Neural crest cell (in vitro differentiated cells): ENCODE measurements around the gene IL1B. TPM values are rescaled to one million over a fixed set of nuclear protein-coding genes. Genes with fewer than 3 reads are reported as not detected.

Experiments
- DNase-seq: peaks from one replicate; pipeline ENCODE4 v3.0.0; 2021; ENCODE audit warnings: low read depth, mixed read lengths, low spot score
- H3K27ac Mint-ChIP-seq: one replicate; pipeline ENCODE4 v1.8.0; 2021; ENCODE audit warnings: mild to moderate bottlenecking, mixed read lengths; ENCODE audit not compliant: unreplicated experiment
- H3K27me3 Mint-ChIP-seq: 2 replicates; pipeline ENCODE4 v1.8.0; 2021; ENCODE audit warnings: low read depth, mild to moderate bottlenecking, mixed read lengths
- H3K36me3 Mint-ChIP-seq: 2 replicates; pipeline ENCODE4 v1.8.0; 2021; ENCODE audit warnings: low read depth, mild to moderate bottlenecking, mixed read lengths
- H3K4me1 Mint-ChIP-seq: 2 replicates; pipeline ENCODE4 v1.8.0; 2021; ENCODE audit warnings: mixed read lengths
- H3K4me3 Mint-ChIP-seq: one replicate; pipeline ENCODE4 v1.8.0; 2021; ENCODE audit warnings: mild to moderate bottlenecking, mixed read lengths
- H3K9me3 Mint-ChIP-seq: 2 replicates; pipeline ENCODE4 v1.8.0; 2021; ENCODE audit warnings: mixed read lengths
- CTCF ChIP-seq: fragments of 200-600 bp; sonication (generic); conservative IDR thresholded peaks from 2 replicates; pipeline ENCODE4 v1.5.0; 2021; ENCODE audit warnings: antibody characterized with exemption, mild to moderate bottlenecking
- total RNA-seq: library from RNA; stranded (reverse); gene quantifications from 2 replicates; pipeline ENCODE4 v1.2.1, GENCODE V29; 2021

Gene IL1B
- total RNA-seq, 1 donor from 2014 or later: not detected

DNA sequence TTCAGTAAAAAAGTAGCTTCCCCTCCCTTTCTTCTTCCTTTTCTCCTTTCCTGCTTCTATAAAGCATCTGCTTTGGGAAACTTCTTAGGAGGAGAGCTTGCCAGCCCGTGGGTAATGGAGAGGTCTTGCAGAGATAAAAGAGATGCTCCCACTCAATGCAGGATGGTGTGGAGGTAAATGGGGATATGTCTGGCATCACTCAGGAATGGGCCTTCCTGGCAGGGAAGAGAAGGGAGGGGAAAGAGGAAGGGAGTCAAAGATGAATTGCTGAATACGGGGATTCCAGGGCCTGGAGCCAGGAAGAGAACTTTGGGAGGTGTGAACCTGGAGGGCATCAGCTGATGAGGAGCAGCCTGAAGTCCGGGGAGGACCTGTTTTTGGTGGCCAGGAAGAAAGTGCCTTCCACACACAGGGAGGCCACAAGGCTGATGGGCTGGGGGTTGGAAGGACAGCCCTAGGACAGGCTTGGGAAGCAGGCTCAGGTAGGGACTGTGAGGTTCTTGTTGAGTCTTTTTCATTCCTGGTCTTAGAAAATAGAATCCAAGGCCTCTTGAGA is 25.2 kb downstream of the IL1B start:
- TF ChIP-seq CTCF: no peak
- Mint-ChIP-seq H3K27ac (peak overlapping the region; percentile 88), H3K4me3 (no peak overlapping the region), H3K36me3 (peaks cover 9% of the 10 kb centered on the region), H3K9me3 (peaks cover 12% of the 10 kb centered on the region), H3K27me3 (no peaks in the 10 kb centered on the region), H3K4me1 (peaks cover 42% of the 10 kb centered on the region)
- no peak for DNase-seq

DNA sequence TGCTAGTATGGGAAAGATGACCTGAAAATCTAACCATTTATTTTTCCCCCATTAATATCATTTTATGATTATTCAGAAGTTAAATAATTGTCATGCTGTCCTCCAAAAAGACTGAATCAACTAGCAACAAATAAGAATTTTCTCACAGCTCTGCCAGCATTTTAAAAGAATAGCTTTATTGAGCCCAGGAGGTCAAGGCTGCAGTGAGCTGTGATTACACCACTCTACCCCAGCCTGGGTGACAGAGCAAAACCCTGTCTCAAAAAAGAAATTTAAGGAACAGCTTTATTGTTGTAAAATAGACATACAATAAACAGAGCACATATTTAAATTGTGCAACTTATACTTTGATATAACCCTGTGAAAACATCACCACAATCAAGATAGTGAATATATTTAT is 27.5 kb downstream of the IL1B start:
- Mint-ChIP-seq H3K27me3 (no peaks in the 10 kb centered on the region), H3K36me3 (peaks cover 12% of the 10 kb centered on the region), H3K9me3 (peaks cover 12% of the 10 kb centered on the region), H3K4me1 (peaks cover 36% of the 10 kb centered on the region), H3K27ac (no peak overlapping the region), H3K4me3 (no peak overlapping the region)
- no peak for DNase-seq
- no peak for TF ChIP-seq CTCF

GRCh38 chr2:112807233-112807807 is 29.3 kb downstream of the IL1B start:
- no peak for DNase-seq
- TF ChIP-seq CTCF: peak; percentile 37
- H3K4me3 Mint-ChIP-seq: no peak overlapping the region
- H3K36me3 Mint-ChIP-seq: peaks cover 12% of the 10 kb centered on the region
- H3K4me1 Mint-ChIP-seq: peaks cover 23% of the 10 kb centered on the region
- H3K9me3 Mint-ChIP-seq: peaks cover 12% of the 10 kb centered on the region
- H3K27me3 Mint-ChIP-seq: no peaks in the 10 kb centered on the region
- no peak overlapping the region for H3K27ac Mint-ChIP-seq

DNA sequence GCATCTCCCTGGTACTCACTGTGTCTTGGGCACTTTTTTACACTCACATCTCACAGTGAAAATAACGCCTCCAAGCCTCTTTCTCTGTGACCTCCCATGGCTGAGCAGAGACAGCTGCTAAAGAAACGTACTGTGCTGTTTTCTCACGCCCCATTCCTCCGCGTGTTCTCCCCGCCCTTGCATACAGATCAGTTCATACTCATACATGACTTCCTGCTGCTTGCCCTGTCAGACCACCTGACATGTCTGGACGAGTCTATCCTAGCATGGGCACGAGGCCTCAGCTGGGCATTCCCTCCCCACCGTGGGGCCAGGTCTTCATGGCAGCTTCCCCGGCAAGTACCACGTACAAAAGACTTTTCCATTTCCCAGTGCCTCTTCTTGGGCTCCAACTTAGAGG is 31.0 kb downstream of the IL1B start:
- no peak overlapping the region for H3K27ac Mint-ChIP-seq
- no peak overlapping the region for H3K4me3 Mint-ChIP-seq
- H3K9me3 Mint-ChIP-seq: peaks cover 13% of the 10 kb centered on the region
- peaks cover 10% of the 10 kb centered on the region for H3K4me1 Mint-ChIP-seq
- H3K36me3 Mint-ChIP-seq: peaks cover 12% of the 10 kb centered on the region
- DNase-seq: no peak
- no peaks in the 10 kb centered on the region for H3K27me3 Mint-ChIP-seq
- no peak for TF ChIP-seq CTCF

DNA sequence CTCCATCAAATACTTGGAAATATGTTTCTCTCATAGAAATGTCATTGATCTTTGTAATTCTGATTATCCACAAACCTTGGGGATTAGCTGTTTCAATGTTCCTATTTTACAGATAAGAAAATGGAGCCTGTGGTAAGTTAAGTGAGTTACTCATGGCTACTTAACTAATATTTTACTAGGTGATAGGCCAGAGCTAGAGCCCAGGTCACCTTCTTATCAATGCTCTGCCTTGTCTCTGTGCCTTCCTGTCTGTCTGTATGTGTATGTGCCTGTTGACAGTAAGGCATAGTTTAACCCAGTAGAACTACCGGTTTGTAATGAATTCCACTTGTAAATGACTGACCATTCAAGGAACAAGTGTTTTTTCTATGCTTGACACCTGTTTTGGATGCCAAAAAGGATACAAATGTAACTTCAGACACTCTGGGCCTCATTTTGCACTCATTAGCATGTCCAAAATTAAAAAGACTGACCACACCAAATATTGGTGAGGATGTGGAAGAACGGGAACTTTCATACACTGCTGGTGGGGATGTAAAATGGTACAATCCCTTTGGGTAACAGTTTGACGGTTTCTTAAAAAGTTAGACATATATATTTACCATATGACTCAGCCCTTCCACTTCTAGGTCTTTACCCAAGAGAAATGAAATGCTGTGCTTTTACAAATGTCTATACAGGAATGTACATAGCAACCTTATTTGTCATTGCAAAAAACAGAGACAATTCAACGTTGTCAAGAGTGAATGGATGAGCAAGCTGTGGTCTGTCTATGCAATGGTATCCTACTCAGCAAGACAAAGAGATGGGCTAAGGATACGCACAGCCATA is 32.7 kb downstream of the IL1B start:
- DNase-seq: no peak
- Mint-ChIP-seq H3K4me1 (peaks cover 4% of the 10 kb centered on the region), H3K9me3 (peaks cover 21% of the 10 kb centered on the region), H3K27ac (no peak overlapping the region), H3K27me3 (no peaks in the 10 kb centered on the region), H3K36me3 (peaks cover 12% of the 10 kb centered on the region), H3K4me3 (no peak overlapping the region)
- no peak for TF ChIP-seq CTCF
